Loucy (cell line): ENCODE results near the gene TXN.

ENCODE experiments used
- H2AFZ ChIP-seq: fragments of 200-600 bp; sonication (generic); 2 replicates; pipeline ENCODE4 v1.6.0; 2016; ENCODE audit warnings: antibody characterized with exemption, mild to moderate bottlenecking, low read length, moderate library complexity
- H3F3A ChIP-seq: fragments of 200-600 bp; 2 replicates; pipeline ENCODE4 v1.6.0; 2016; ENCODE audit warnings: antibody characterized with exemption, low read depth, mild to moderate bottlenecking
- H3K27me3 ChIP-seq: fragments of 200-600 bp; sonication (generic); 2 replicates; pipeline ENCODE4 v1.6.1; 2014; ENCODE audit warnings: low read length, mild to moderate bottlenecking; ENCODE audit not compliant: insufficient read depth, poor library complexity, severe bottlenecking
- H3K36me3 ChIP-seq: fragments of 200-600 bp; sonication (generic); 2 replicates; pipeline ENCODE4 v1.6.1; 2016; ENCODE audit warnings: low read length; ENCODE audit not compliant: insufficient read depth
- H3K4me1 ChIP-seq: fragments of 200-600 bp; sonication (generic); 2 replicates; pipeline ENCODE4 v1.5.1; 2014; ENCODE audit warnings: low read length, mild to moderate bottlenecking; ENCODE audit not compliant: insufficient read depth, poor library complexity, severe bottlenecking
- H3K4me2 ChIP-seq: fragments of 200-600 bp; sonication (generic); 2 replicates; pipeline ENCODE4 v1.6.0; 2014; ENCODE audit warnings: antibody characterized with exemption, low read length, low read depth, mild to moderate bottlenecking; ENCODE audit not compliant: poor library complexity, severe bottlenecking
- H3K4me3 ChIP-seq: fragments of 200-600 bp; sonication (generic); 2 replicates; pipeline ENCODE4 v1.5.1; 2014; ENCODE audit warnings: low read length, mild to moderate bottlenecking, mixed read lengths; ENCODE audit not compliant: poor library complexity, severe bottlenecking
- H3K79me2 ChIP-seq: fragments of 200-600 bp; sonication (generic); 2 replicates; pipeline ENCODE4 v1.6.1; 2014; ENCODE audit warnings: low read length; ENCODE audit not compliant: insufficient read depth
- H3K9ac ChIP-seq: fragments of 200-600 bp; sonication (generic); 2 replicates; pipeline ENCODE4 v1.6.0; 2014; ENCODE audit warnings: mild to moderate bottlenecking, low read depth, low read length, moderate library complexity; ENCODE audit not compliant: poor library complexity, severe bottlenecking
- H3K9me2 ChIP-seq: fragments of 200-600 bp; sonication (generic); replicated peaks from 2 replicates; pipeline ENCODE4 v1.6.1; 2016; ENCODE audit warnings: low read depth, low read length, mixed read lengths
- H3K9me3 ChIP-seq: fragments of 200-600 bp; sonication (generic); 2 replicates; pipeline ENCODE4 v1.6.1; 2014; ENCODE audit warnings: mild to moderate bottlenecking, antibody characterized with exemption, low read length, low read depth; ENCODE audit not compliant: insufficient read depth
- H4K20me1 ChIP-seq: fragments of 200-600 bp; sonication (generic); 2 replicates; pipeline ENCODE4 v1.6.0; 2014; ENCODE audit warnings: antibody characterized with exemption, low read length, mild to moderate bottlenecking; ENCODE audit not compliant: insufficient read depth, poor library complexity, severe bottlenecking
- CTCF ChIP-seq: fragments of 200-600 bp; sonication (generic); conservative IDR thresholded peaks from 2 replicates; pipeline ENCODE4 v1.5.1; 2014; ENCODE audit warnings: mild to moderate bottlenecking, antibody characterized with exemption, low read length
- EZH2phosphoT487 ChIP-seq: fragments of 200-600 bp; IDR thresholded peaks from 2 replicates; pipeline ENCODE4 v1.6.1; 2018; ENCODE audit warnings: antibody characterized with exemption, mild to moderate bottlenecking, moderate library complexity, borderline replicate concordance

Gene TXN

GRCh38 chr9:110213413-110214044 lies 42.8 kb downstream of the TXN start:
- no peaks in the 10 kb centered on the region for H3F3A ChIP-seq
- no peaks in the 10 kb centered on the region for H3K36me3 ChIP-seq
- TF ChIP-seq EZH2phosphoT487 (no peak), CTCF (no peak)
- H4K20me1 ChIP-seq = no peaks in the 10 kb centered on the region
- no peaks in the 10 kb centered on the region for H3K9me3 ChIP-seq
- no peaks in the 10 kb centered on the region for H3K9me2 ChIP-seq
- no peaks in the 10 kb centered on the region for H3K27me3 ChIP-seq
- H3K9ac ChIP-seq = no peak overlapping the region
- H3K4me1 ChIP-seq = peaks cover 14% of the 10 kb centered on the region
- H3K4me2 ChIP-seq = no peak overlapping the region
- H3K4me3 ChIP-seq = no peak overlapping the region
- no peak overlapping the region for H2AFZ ChIP-seq
- no peaks in the 10 kb centered on the region for H3K79me2 ChIP-seq

GRCh38 chr9:110208031-110208430 lies 48.3 kb downstream of the TXN start, which contains the start of gene C9orf152:
C9orf152 (minus strand) TSS chr9:110208159; CDS start chr9:110207579, 580 bp downstream.
- Histone ChIP-seq H3K9me3 (no peaks in the 10 kb centered on the region), H3K36me3 (no peaks in the 10 kb centered on the region), H3K27me3 (no peaks in the 10 kb centered on the region), H3K79me2 (no peaks in the 10 kb centered on the region), H3K4me3 (no peak within 1 kb of the TSS), H4K20me1 (no peaks in the 10 kb centered on the region), H3K4me2 (no peak within 1 kb of the TSS), H3K4me1 (no peaks in the 10 kb centered on the region), H3F3A (no peaks in the 10 kb centered on the region), H2AFZ (no peak within 1 kb of the TSS), H3K9ac (no peak within 1 kb of the TSS), H3K9me2 (no peaks in the 10 kb centered on the region)
- TF ChIP-seq EZH2phosphoT487 = no peak
- no peak for TF ChIP-seq CTCF

GRCh38 chr9:110207071-110207641 lies 49.2 kb downstream of the TXN start:
- H3K4me3 ChIP-seq = no peak overlapping the region
- no peak overlapping the region for H2AFZ ChIP-seq
- H3K4me2 ChIP-seq = no peak overlapping the region

More at GRCh38 chr9:110207071-110207641, 49.2 kb downstream of the TXN start:
- H3K36me3 ChIP-seq = no peaks in the 10 kb centered on the region
- H3K27me3 ChIP-seq = no peaks in the 10 kb centered on the region
- H3F3A ChIP-seq = no peaks in the 10 kb centered on the region
- H3K79me2 ChIP-seq = no peaks in the 10 kb centered on the region
- H3K4me1 ChIP-seq = no peaks in the 10 kb centered on the region
- no peaks in the 10 kb centered on the region for H3K9me2 ChIP-seq
- TF ChIP-seq EZH2phosphoT487 = no peak
- no peak for TF ChIP-seq CTCF
- no peaks in the 10 kb centered on the region for H4K20me1 ChIP-seq
- H3K9me3 ChIP-seq = no peaks in the 10 kb centered on the region
- H3K9ac ChIP-seq = no peak overlapping the region
